HCT116 (cell line): ENCODE data around the gene RGL3.

ENCODE experiments used
- ATF3 ChIP-seq: IDR thresholded peaks from 2 replicates; pipeline ENCODE4 v1.6.1; 2012
- CTCF ChIP-seq, 3 experiments: fragments of 200-600 bp in 1 of 3; sonication (generic) in 1 of 3; IDR thresholded peaks in 2 of 3; conservative IDR thresholded peaks in 1 of 3; 2 replicates each; pipeline ENCODE4 v1.5.1; 2012 to 2017; ENCODE audit warnings: low read depth in 2 of 3, low read length in 2 of 3, antibody characterized with exemption in 1 of 3, borderline replicate concordance in 1 of 3, control low read depth in 1 of 3, mild to moderate bottlenecking in 1 of 3, mixed read lengths in 1 of 3, mixed run types in 1 of 3, moderate library complexity in 1 of 3; ENCODE audit not compliant: insufficient read depth in 1 of 3
- EGR1 ChIP-seq: IDR thresholded peaks from 2 replicates; pipeline ENCODE4 v1.6.1; 2012; ENCODE audit warnings: low read depth
- EZH2 ChIP-seq: fragments of 200-600 bp; sonication (generic); IDR thresholded peaks from 2 replicates; pipeline ENCODE4 v1.6.1; 2017; ENCODE audit warnings: antibody characterized with exemption, mixed run types
- FOSL1 ChIP-seq: IDR thresholded peaks from 2 replicates; pipeline ENCODE4 v1.6.1; 2012; ENCODE audit warnings: low read depth
- JUND ChIP-seq: IDR thresholded peaks from 2 replicates; pipeline ENCODE4 v1.6.1; 2012
- MAX ChIP-seq: IDR thresholded peaks from 2 replicates; pipeline ENCODE4 v1.6.1; 2012
- POLR2A ChIP-seq: IDR thresholded peaks from 2 replicates; pipeline ENCODE4 v1.7.0; 2011; ENCODE audit warnings: borderline replicate concordance; ENCODE audit not compliant: insufficient read depth, insufficient read length; ENCODE audit errors: extremely low read depth
- POLR2AphosphoS5 ChIP-seq: IDR thresholded peaks from 2 replicates; pipeline ENCODE4 v1.6.1; 2011; ENCODE audit warnings: mild to moderate bottlenecking, low read depth, low read length, moderate library complexity
- SP1 ChIP-seq: IDR thresholded peaks from 2 replicates; pipeline ENCODE4 v1.6.1; 2012; ENCODE audit warnings: low read depth
- ZNF274 ChIP-seq: fragments of 200-500 bp; sonication (Bioruptor generic); IDR thresholded peaks from 2 replicates; pipeline ENCODE4 v1.6.1; 2014; ENCODE audit warnings: mild to moderate bottlenecking, low read depth, low read length, inconsistent platforms
- TF ChIP-seq, protein P1 (sequence below): IDR thresholded peaks from 2 replicates; pipeline ENCODE4 v1.6.1; 2011; ENCODE audit warnings: mild to moderate bottlenecking, low read length, moderate library complexity; ENCODE audit not compliant: insufficient replicate concordance; ENCODE audit errors: extremely low read depth
- TF ChIP-seq, protein P2 (sequence below): IDR thresholded peaks from 2 replicates; pipeline ENCODE4 v1.6.1; 2012; ENCODE audit warnings: low read depth

GRCh38 chr19:11364296-11364904 lies 54.7 kb downstream of the RGL3 start:
- TF ChIP-seq POLR2AphosphoS5, result no peak
- no peak for TF ChIP-seq POLR2A
- no peak for TF ChIP-seq CTCF (IDR thresholded peaks at IDR 0.05 in 2 of 3, conservative IDR thresholded peaks at IDR 0.05 in 1 of 3; ENCODE audit: borderline replicate concordance in 1 of 3, insufficient read depth in 1 of 3, low read depth in 2 of 3, low read length in 2 of 3)
- no peak for TF ChIP-seq ZNF274
- no peak for TF ChIP-seq JUND
- no peak for TF ChIP-seq EGR1
- TF ChIP-seq EZH2, result no peak
- no peak for TF ChIP-seq FOSL1
- TF ChIP-seq MAX, result no peak
- TF ChIP-seq, protein P1, sequence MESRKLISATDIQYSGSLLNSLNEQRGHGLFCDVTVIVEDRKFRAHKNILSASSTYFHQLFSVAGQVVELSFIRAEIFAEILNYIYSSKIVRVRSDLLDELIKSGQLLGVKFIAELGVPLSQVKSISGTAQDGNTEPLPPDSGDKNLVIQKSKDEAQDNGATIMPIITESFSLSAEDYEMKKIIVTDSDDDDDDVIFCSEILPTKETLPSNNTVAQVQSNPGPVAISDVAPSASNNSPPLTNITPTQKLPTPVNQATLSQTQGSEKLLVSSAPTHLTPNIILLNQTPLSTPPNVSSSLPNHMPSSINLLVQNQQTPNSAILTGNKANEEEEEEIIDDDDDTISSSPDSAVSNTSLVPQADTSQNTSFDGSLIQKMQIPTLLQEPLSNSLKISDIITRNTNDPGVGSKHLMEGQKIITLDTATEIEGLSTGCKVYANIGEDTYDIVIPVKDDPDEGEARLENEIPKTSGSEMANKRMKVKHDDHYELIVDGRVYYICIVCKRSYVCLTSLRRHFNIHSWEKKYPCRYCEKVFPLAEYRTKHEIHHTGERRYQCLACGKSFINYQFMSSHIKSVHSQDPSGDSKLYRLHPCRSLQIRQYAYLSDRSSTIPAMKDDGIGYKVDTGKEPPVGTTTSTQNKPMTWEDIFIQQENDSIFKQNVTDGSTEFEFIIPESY, result no peak
- TF ChIP-seq, protein P2, sequence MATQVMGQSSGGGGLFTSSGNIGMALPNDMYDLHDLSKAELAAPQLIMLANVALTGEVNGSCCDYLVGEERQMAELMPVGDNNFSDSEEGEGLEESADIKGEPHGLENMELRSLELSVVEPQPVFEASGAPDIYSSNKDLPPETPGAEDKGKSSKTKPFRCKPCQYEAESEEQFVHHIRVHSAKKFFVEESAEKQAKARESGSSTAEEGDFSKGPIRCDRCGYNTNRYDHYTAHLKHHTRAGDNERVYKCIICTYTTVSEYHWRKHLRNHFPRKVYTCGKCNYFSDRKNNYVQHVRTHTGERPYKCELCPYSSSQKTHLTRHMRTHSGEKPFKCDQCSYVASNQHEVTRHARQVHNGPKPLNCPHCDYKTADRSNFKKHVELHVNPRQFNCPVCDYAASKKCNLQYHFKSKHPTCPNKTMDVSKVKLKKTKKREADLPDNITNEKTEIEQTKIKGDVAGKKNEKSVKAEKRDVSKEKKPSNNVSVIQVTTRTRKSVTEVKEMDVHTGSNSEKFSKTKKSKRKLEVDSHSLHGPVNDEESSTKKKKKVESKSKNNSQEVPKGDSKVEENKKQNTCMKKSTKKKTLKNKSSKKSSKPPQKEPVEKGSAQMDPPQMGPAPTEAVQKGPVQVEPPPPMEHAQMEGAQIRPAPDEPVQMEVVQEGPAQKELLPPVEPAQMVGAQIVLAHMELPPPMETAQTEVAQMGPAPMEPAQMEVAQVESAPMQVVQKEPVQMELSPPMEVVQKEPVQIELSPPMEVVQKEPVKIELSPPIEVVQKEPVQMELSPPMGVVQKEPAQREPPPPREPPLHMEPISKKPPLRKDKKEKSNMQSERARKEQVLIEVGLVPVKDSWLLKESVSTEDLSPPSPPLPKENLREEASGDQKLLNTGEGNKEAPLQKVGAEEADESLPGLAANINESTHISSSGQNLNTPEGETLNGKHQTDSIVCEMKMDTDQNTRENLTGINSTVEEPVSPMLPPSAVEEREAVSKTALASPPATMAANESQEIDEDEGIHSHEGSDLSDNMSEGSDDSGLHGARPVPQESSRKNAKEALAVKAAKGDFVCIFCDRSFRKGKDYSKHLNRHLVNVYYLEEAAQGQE, result no peak
- TF ChIP-seq SP1, result no peak
- TF ChIP-seq ATF3, result no peak
